HG03460 (cell line): ENCODE measurements around the gene TRIP13.
"Not testable (repeated sequence)": the region's sequence is repeated elsewhere in the genome, so short reads cannot be mapped to it uniquely, and the experiment has no call there.

Experiments
- ATAC-seq: cut with Tn5 transposase; IDR thresholded peaks from one replicate; pipeline ENCODE4 v1.9.1; 2021; ENCODE audit not compliant: unreplicated experiment

The TRIP13 gene

GRCh38 chr5:916441-917293, 24.0 kb downstream of the TRIP13 start:
- ATAC-seq = no peak

- not testable (repeated sequence) for ATAC-seq
These were observed 26.0 kb downstream of the TRIP13 start for GRCh38 chr5:918717-919116.

- no peak for ATAC-seq
These were observed 26.8 kb downstream of the TRIP13 start for GRCh38 chr5:919356-920000.

- ATAC-seq = no peak
These were observed 27.6 kb downstream of the TRIP13 start for GRCh38 chr5:920321-920720.

GRCh38 chr5:921456-922435, 29.1 kb downstream of the TRIP13 start:
- ATAC-seq = no peak

- ATAC-seq = no peak
These were observed 30.0 kb downstream of the TRIP13 start for GRCh38 chr5:922436-923280.

GRCh38 chr5:923281-923873, 30.7 kb downstream of the TRIP13 start:
- peak; percentile 93 for ATAC-seq

- ATAC-seq = no peak
These were observed 33.9 kb downstream of the TRIP13 start for GRCh38 chr5:926417-927171.

- no peak for ATAC-seq
These were observed 34.7 kb downstream of the TRIP13 start for GRCh38 chr5:927172-928015.

GRCh38 chr5:929182-929581, 36.5 kb downstream of the TRIP13 start:
- ATAC-seq = not testable (repeated sequence)

- ATAC-seq = no peak
These were observed 36.9 kb downstream of the TRIP13 start for GRCh38 chr5:929596-929995.

- no peak for ATAC-seq
These were observed 38.2 kb downstream of the TRIP13 start for GRCh38 chr5:930866-931265.

- ATAC-seq = no peak
These were observed 39.0 kb downstream of the TRIP13 start for GRCh38 chr5:931570-932145.

GRCh38 chr5:932151-932627, 39.5 kb downstream of the TRIP13 start:
- ATAC-seq = no peak

- no peak for ATAC-seq
These were observed 40.1 kb downstream of the TRIP13 start for GRCh38 chr5:932628-933250.

GRCh38 chr5:933251-933861, 40.7 kb downstream of the TRIP13 start:
- ATAC-seq = no peak

- not testable (repeated sequence) for ATAC-seq
These were observed 41.3 kb downstream of the TRIP13 start for GRCh38 chr5:933951-934350.
